Stomach (tissue), 4 donors: ENCODE data around the gene RGS3.

Experiments
- CTCF ChIP-seq, 7 experiments: fragments of 450-650 bp in 4 of 7; fragments of 200-600 bp in 3 of 7; sonication (generic) in 3 of 7; IDR thresholded peaks; one replicate each; pipeline ENCODE4 v1.5.1; 2016 to 2019; ENCODE audit warnings: antibody characterized with exemption in 7 of 7, control low read depth in 2 of 7, mild to moderate bottlenecking in 1 of 7
- POLR2A ChIP-seq, 4 donors: fragments of 450-650 bp; IDR thresholded peaks; one replicate each; pipeline ENCODE4 v1.6.1; 2016; ENCODE audit warnings: antibody characterized with exemption in 4 of 4, control low read depth in 2 of 4, mild to moderate bottlenecking in 1 of 4, moderate library complexity in 1 of 4

- TF ChIP-seq CTCF (IDR thresholded peaks at IDR 0.05) (no peak), POLR2A (IDR thresholded peaks at IDR 0.05) (no peak)
Observed at GRCh38 chr9:113499876-113500497, 36.5 kb downstream of the RGS3 start.
